ENCODE data around the gene ANKRD27.
"Not testable (repeated sequence)": the region's sequence is repeated elsewhere in the genome, so short reads cannot be mapped to it uniquely, and the experiment has no call there.

DNA sequence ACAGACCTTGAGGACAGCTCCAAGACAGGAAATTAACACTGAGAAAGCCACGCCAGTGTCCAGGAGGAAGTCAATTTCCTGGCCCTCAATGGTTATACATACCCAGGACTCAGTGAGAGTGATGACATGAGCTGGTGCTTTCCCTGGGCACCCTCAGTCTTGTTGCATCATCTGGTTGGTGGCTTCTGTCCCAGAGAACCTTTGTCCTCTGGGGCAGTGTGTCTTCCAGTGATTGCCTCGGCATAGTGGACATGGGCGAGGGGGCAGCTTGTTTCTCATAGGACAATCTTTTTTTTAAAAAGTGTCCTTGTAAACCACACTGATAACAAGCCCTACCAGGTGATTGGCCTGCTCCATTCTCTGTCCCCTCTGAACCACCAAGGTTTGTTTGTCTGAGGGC lies 21.8 kb upstream of the ANKRD27 start:
- TF ChIP-seq, protein P1, sequence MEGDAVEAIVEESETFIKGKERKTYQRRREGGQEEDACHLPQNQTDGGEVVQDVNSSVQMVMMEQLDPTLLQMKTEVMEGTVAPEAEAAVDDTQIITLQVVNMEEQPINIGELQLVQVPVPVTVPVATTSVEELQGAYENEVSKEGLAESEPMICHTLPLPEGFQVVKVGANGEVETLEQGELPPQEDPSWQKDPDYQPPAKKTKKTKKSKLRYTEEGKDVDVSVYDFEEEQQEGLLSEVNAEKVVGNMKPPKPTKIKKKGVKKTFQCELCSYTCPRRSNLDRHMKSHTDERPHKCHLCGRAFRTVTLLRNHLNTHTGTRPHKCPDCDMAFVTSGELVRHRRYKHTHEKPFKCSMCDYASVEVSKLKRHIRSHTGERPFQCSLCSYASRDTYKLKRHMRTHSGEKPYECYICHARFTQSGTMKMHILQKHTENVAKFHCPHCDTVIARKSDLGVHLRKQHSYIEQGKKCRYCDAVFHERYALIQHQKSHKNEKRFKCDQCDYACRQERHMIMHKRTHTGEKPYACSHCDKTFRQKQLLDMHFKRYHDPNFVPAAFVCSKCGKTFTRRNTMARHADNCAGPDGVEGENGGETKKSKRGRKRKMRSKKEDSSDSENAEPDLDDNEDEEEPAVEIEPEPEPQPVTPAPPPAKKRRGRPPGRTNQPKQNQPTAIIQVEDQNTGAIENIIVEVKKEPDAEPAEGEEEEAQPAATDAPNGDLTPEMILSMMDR (IDR thresholded peaks at IDR 0.05), result not testable (repeated sequence)
- TF ChIP-seq POLR2AphosphoS5 (IDR thresholded peaks at IDR 0.05), result not testable (repeated sequence)
